Memory B cell (primary cell): Measurements from ENCODE around the gene SELENOM.
"Not testable (repeated sequence)": the region's sequence is repeated elsewhere in the genome, so short reads cannot be mapped to it uniquely, and the experiment has no call there.

Experiments used
- ATAC-seq: fragments of 150-1000 bp; cut with Tn5 transposase; 2 replicates; pipeline ENCODE4 v1.10.0; 2021; ENCODE audit warnings: low read depth, mild to moderate bottlenecking, moderate library complexity
- DNase-seq, 2 donors: peaks; one replicate each; pipeline ENCODE4 v3.0.0; 2022; ENCODE audit warnings: low spot score in 2 of 2
- H3K27ac Mint-ChIP-seq: one replicate; pipeline ENCODE4 v1.8.0; 2022; ENCODE audit warnings: mild to moderate bottlenecking, moderate library complexity, mixed read lengths
- H3K27me3 Mint-ChIP-seq: one replicate; pipeline ENCODE4 v1.8.0; 2022; ENCODE audit warnings: mixed read lengths
- H3K36me3 Mint-ChIP-seq: one replicate; pipeline ENCODE4 v1.8.0; 2022; ENCODE audit warnings: mild to moderate bottlenecking, mixed read lengths
- H3K4me1 Mint-ChIP-seq: one replicate; pipeline ENCODE4 v1.8.0; 2022; ENCODE audit warnings: mixed read lengths
- H3K4me3 Mint-ChIP-seq: one replicate; pipeline ENCODE4 v1.8.0; 2022; ENCODE audit warnings: mild to moderate bottlenecking, moderate library complexity, mixed read lengths
- H3K9me3 Mint-ChIP-seq: one replicate; pipeline ENCODE4 v1.8.0; 2022; ENCODE audit warnings: mixed read lengths

Gene SELENOM

DNA sequence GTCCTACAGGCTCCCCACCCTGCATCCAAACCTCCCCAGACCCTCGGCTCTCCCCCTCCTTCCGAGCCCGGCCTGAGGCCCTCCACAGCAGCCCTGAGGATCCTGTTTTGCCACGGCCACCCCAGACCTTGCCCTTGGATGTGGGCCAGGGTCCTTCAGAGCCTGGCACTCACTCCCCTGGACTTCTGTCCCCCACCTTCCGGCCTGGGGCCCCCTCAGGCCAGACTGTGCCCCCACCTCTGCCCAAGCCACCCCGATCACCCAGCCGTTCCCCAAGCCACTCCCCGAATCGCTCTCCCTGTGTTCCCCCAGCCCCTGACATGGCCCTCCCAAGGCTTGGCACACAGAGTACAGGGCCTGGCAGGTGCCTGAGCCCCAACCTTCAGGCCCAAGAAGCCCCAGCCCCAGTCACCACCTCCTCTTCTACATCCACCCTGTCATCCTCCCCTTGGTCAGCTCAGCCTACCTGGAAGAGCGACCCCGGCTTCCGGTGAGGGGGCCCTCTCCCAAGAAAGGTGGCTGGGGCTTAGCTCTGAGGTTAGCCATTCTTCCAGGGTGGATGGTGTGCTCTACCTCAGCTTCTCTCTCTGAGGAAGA lies 18.3 kb upstream of the SELENOM start:
- Mint-ChIP-seq H3K9me3 (no peaks in the 10 kb centered on the region), H3K4me1 (peaks cover 14% of the 10 kb centered on the region), H3K36me3 (no peaks in the 10 kb centered on the region), H3K27me3 (peaks cover 11% of the 10 kb centered on the region), H3K4me3 (no peak overlapping the region), H3K27ac (no peak overlapping the region)
- ATAC-seq (no peak), DNase-seq (no peak)

- DNase-seq (no peak), ATAC-seq (no peak)
- H3K4me3 Mint-ChIP-seq: no peak overlapping the region
- H3K9me3 Mint-ChIP-seq: no peaks in the 10 kb centered on the region
- H3K4me1 Mint-ChIP-seq: peaks cover 14% of the 10 kb centered on the region
- H3K27me3 Mint-ChIP-seq: peaks cover 11% of the 10 kb centered on the region
- no peak overlapping the region for H3K27ac Mint-ChIP-seq
- H3K36me3 Mint-ChIP-seq: no peaks in the 10 kb centered on the region
These were observed 17.6 kb upstream of the SELENOM start for GRCh38 chr22:31124811-31125465.

- ATAC-seq (no peak), DNase-seq (no peak)
- peaks cover 11% of the 10 kb centered on the region for H3K27me3 Mint-ChIP-seq
- no peaks in the 10 kb centered on the region for H3K9me3 Mint-ChIP-seq
- no peak overlapping the region for H3K4me3 Mint-ChIP-seq
- H3K27ac Mint-ChIP-seq: no peak overlapping the region
- H3K4me1 Mint-ChIP-seq: peaks cover 14% of the 10 kb centered on the region
- no peaks in the 10 kb centered on the region for H3K36me3 Mint-ChIP-seq
These were observed 16.9 kb upstream of the SELENOM start for GRCh38 chr22:31124290-31124689.

DNA sequence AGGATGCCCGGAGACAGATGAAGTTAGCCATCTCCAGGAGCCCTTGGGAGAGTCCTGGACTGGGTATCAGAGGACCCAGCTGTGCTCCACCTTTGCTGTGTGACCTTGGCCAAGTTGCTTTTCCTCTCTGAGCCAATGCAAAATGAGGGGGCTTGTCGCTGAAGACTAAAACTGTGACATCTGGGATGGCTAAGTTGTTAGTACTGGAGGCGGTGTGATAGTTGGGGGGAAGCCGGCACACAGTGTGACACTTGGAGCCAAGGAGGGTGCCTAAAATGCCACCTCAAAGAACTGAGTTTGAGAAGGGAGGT lies 15.9 kb upstream of the SELENOM start:
- no peak overlapping the region for H3K27ac Mint-ChIP-seq
- ATAC-seq (no peak), DNase-seq (no peak)
- H3K4me1 Mint-ChIP-seq: peaks cover 14% of the 10 kb centered on the region
- H3K9me3 Mint-ChIP-seq: no peaks in the 10 kb centered on the region
- no peaks in the 10 kb centered on the region for H3K36me3 Mint-ChIP-seq
- H3K27me3 Mint-ChIP-seq: peaks cover 11% of the 10 kb centered on the region
- H3K4me3 Mint-ChIP-seq: no peak overlapping the region

DNA sequence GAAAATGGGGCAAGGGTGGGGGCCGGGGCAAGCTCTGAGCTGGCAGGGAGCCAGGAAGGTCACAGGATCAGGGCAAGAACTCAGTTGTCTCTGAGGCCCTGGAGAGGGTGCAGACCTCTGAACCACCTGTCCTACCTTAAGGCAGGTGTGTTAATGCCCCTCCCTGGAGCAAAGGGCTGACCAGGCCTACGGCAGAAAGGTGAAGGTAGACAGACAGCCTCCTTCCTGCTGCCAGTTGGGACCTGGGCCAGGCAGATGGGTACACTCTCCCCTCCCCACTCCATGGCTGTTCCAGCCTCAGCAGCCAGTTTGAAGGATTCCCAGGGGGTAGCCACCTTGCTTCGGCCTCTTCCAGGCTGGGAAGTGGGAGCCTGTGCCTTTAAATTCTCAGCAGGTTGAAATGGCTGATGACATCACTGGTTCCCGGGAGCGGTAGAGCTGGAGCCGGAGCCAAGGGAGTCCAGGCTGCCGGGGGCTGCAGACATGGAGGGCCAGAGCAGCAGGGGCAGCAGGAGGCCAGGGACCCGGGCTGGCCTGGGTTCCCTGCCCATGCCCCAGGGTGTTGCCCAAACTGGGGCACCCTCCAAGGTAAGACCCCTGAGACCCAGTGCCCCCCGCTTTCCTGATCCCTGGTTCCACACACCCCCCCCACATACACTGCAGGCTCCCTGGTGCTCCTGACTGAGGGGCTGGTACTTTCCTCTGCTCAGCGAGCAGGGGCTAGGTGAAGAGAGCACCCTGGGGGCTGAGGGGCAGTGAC lies 15.3 kb upstream of the SELENOM start, which contains the start of gene INPP5J:
TSS of gene INPP5J (plus strand) at position 435 of the 760 bp plus-strand sequence. CDS start at position 484, 49 bp downstream.
- Mint-ChIP-seq H3K4me1 (peaks cover 12% of the 10 kb centered on the region), H3K9me3 (no peaks in the 10 kb centered on the region), H3K27me3 (peaks cover 9% of the 10 kb centered on the region), H3K4me3 (no peak within 1 kb of the TSS), H3K36me3 (no peaks in the 10 kb centered on the region), H3K27ac (peak within 1 kb of the TSS; percentile 15)
- no peak for ATAC-seq
- DNase-seq: no peak

DNA sequence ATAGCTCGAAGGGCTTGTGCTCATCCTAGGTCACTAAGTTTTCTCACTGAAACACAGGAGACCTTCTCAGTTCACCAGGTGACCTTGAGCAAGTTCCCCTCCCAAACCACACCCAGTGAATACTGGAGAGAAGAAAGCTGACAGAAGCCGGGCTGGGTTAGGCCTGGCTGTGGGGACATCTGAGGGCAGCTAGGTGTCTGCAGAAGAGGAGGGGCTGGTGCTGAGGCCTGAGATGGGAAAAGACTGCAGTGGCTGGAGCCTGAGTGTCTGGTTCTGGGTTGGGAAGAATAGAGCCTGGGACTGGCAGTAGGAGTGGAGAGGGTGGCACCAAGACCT lies 14.8 kb upstream of the SELENOM start:
- Mint-ChIP-seq H3K4me3 (no peak overlapping the region), H3K36me3 (no peaks in the 10 kb centered on the region), H3K9me3 (no peaks in the 10 kb centered on the region), H3K27me3 (peaks cover 6% of the 10 kb centered on the region), H3K27ac (peak overlapping the region; percentile 15), H3K4me1 (peaks cover 9% of the 10 kb centered on the region)
- ATAC-seq (no peak), DNase-seq (no peak)

DNA sequence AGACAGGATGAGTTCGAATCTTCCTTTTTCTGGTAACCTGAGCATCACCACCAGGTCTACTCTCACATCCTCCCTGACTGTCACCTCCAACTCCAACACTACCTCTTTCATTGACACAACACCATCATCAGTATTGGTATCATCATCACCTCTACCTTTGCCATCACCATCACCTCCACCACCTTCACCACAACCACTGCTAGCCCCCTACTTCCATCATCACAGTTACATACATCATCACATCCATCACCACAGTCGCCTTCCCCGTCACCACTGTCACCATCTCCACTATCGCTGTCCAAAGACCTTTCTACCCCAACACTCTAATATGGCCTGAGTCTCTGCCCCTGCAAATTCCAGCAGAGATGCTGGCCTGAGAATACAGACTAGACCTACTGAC lies 14.0 kb upstream of the SELENOM start:
- Mint-ChIP-seq H3K27me3 (peaks cover 5% of the 10 kb centered on the region), H3K27ac (no peak overlapping the region), H3K4me3 (no peak overlapping the region), H3K9me3 (no peaks in the 10 kb centered on the region), H3K4me1 (peaks cover 7% of the 10 kb centered on the region), H3K36me3 (no peaks in the 10 kb centered on the region)
- ATAC-seq: no peak
- DNase-seq: no peak

DNA sequence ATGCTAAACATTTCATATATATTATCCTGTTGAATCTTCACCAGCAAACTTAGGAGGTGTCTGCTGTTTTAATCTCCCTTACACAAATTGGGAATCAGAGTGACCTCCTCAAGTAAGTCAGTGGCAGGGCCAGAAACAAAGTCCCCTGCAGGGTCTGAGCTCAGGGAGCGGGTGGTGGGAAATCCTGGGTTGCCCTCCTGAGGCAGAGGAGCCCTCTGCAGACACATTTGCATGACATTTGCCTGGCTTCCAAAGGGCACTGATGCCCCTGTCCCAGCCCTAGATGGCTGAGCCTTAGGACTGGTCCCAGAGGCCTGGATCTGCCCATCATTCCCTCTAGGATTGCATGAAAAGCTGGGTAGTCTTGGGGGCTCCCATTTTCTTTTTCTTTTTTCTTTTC lies 13.3 kb upstream of the SELENOM start:
- no peak overlapping the region for H3K4me3 Mint-ChIP-seq
- H3K27me3 Mint-ChIP-seq: peaks cover 3% of the 10 kb centered on the region
- H3K9me3 Mint-ChIP-seq: no peaks in the 10 kb centered on the region
- H3K36me3 Mint-ChIP-seq: no peaks in the 10 kb centered on the region
- DNase-seq (no peak), ATAC-seq (no peak)
- H3K27ac Mint-ChIP-seq: no peak overlapping the region
- peaks cover 3% of the 10 kb centered on the region for H3K4me1 Mint-ChIP-seq

DNA sequence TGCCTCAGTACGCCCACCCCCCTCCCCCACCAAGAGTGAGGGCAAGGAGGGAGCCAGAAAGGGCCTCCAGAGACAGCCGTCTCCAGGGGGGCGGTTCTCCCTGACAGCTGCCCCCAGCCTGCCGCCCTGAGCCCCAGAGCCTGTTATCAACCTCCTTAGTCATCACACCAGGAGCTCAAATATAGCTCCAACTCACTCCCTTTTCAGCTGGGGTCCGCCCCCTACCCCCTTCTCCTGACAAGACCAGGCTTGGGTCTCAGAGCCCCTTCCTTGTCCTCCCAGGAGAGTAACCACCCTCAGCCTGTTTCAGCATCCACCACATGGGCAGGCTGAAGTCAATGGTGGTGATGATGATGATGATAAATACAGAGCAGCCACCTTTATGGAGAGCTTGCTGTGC lies 12.9 kb upstream of the SELENOM start:
- no peak for DNase-seq
- no peak for ATAC-seq
- Mint-ChIP-seq H3K4me3 (no peak overlapping the region), H3K9me3 (no peaks in the 10 kb centered on the region), H3K27me3 (no peaks in the 10 kb centered on the region), H3K36me3 (no peaks in the 10 kb centered on the region), H3K4me1 (peaks cover 3% of the 10 kb centered on the region), H3K27ac (no peak overlapping the region)

GRCh38 chr22:31119026-31119717 lies 11.8 kb upstream of the SELENOM start:
- DNase-seq (no peak), ATAC-seq (no peak)
- Mint-ChIP-seq H3K9me3 (no peaks in the 10 kb centered on the region), H3K36me3 (no peaks in the 10 kb centered on the region), H3K27me3 (no peaks in the 10 kb centered on the region), H3K4me3 (no peak overlapping the region), H3K4me1 (peaks cover 3% of the 10 kb centered on the region), H3K27ac (no peak overlapping the region)

- H3K27ac Mint-ChIP-seq: peak overlapping the region; percentile 38
- no peaks in the 10 kb centered on the region for H3K27me3 Mint-ChIP-seq
- H3K4me3 Mint-ChIP-seq: no peak overlapping the region
- no peaks in the 10 kb centered on the region for H3K36me3 Mint-ChIP-seq
- peaks cover 3% of the 10 kb centered on the region for H3K4me1 Mint-ChIP-seq
- DNase-seq: no peak
- H3K9me3 Mint-ChIP-seq: no peaks in the 10 kb centered on the region
- ATAC-seq: no peak
These were observed 10.9 kb upstream of the SELENOM start for GRCh38 chr22:31118046-31118820.

DNA sequence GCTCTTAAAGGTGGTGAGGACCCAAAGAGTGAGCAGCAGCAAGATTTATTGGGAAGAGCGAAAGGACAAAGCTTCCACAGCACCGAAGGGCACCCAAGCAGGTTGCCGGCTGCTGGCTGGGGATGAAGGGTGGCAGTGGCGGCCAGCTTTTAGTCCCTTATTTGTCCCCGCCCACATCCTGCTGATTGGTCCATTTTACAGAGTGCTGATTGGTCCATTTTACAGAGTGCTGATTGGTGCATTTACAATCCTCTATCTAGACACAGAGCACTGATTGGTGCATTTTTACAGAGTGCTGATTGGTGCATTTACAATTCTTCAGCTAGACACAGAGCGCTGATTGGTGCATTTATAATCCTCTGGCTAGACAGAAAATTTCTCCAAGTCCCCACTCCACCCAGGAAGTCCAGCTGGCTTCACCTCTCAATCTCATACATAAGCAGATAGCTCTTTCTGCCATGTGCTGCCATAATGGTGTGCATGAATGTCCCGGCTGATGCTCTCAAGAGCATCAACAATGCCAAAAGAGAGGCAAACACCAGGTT lies 5.3 kb upstream of the SELENOM start:
- H3K4me1 Mint-ChIP-seq, H3K27ac Mint-ChIP-seq, H3K36me3 Mint-ChIP-seq, DNase-seq, H3K4me3 Mint-ChIP-seq, ATAC-seq, H3K27me3 Mint-ChIP-seq, H3K9me3 Mint-ChIP-seq: not testable (repeated sequence)

- Mint-ChIP-seq H3K36me3 (no peaks in the 10 kb centered on the region), H3K4me1 (peaks cover 19% of the 10 kb centered on the region), H3K27ac (peak overlapping the region; percentile 60), H3K9me3 (no peaks in the 10 kb centered on the region), H3K27me3 (no peaks in the 10 kb centered on the region), H3K4me3 (peak overlapping the region; percentile 90)
- DNase-seq (no peak), ATAC-seq (peak; percentile 27)
These were observed 488 bp upstream of the SELENOM start for GRCh38 chr22:31107894-31108218.
